Measurements from ENCODE around the gene GFOD2.
"Not testable (repeated sequence)": the region's sequence is repeated elsewhere in the genome, so short reads cannot be mapped to it uniquely, and the experiment has no call there.

The GFOD2 gene

DNA sequence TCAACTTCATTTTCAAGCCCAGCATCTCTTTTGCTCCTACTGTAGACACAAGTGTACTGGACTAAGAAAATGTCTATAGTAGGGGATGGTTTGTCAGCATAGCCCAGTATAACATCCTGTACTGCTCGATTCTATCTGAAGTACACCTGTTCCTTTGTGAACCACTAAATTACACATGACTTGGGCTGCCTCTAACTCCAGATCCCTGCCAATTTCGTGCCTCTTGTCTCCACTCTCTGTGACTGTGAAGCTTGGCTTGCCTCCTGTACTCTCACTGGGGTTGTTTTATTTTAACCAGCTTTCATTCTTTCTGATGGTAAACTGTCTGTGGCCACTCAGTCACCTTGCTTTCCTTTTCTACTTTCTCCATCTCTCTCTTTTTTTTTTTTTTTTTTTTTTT, 24.5 kb downstream of the GFOD2 start:
- Histone ChIP-seq H3K27ac (no peak overlapping the region), H3K36me3 (peaks cover 0 to 10% (median 0%) of the 10 kb centered on the region in 3 donors), H3K27me3 (no peaks in the 10 kb centered on the region), H3K4me1 (no peaks in the 10 kb centered on the region), H3K4me3 (no peak overlapping the region), H3K9me3 (no peaks in the 10 kb centered on the region)
- intact Hi-C loops (cut with DNase I; ENCODE audit: low total_unique reads) = no loop called here
- TF ChIP-seq, protein P1, sequence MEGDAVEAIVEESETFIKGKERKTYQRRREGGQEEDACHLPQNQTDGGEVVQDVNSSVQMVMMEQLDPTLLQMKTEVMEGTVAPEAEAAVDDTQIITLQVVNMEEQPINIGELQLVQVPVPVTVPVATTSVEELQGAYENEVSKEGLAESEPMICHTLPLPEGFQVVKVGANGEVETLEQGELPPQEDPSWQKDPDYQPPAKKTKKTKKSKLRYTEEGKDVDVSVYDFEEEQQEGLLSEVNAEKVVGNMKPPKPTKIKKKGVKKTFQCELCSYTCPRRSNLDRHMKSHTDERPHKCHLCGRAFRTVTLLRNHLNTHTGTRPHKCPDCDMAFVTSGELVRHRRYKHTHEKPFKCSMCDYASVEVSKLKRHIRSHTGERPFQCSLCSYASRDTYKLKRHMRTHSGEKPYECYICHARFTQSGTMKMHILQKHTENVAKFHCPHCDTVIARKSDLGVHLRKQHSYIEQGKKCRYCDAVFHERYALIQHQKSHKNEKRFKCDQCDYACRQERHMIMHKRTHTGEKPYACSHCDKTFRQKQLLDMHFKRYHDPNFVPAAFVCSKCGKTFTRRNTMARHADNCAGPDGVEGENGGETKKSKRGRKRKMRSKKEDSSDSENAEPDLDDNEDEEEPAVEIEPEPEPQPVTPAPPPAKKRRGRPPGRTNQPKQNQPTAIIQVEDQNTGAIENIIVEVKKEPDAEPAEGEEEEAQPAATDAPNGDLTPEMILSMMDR (IDR thresholded peaks at IDR 0.05) = no peak
- no peak for DNase-seq

DNA sequence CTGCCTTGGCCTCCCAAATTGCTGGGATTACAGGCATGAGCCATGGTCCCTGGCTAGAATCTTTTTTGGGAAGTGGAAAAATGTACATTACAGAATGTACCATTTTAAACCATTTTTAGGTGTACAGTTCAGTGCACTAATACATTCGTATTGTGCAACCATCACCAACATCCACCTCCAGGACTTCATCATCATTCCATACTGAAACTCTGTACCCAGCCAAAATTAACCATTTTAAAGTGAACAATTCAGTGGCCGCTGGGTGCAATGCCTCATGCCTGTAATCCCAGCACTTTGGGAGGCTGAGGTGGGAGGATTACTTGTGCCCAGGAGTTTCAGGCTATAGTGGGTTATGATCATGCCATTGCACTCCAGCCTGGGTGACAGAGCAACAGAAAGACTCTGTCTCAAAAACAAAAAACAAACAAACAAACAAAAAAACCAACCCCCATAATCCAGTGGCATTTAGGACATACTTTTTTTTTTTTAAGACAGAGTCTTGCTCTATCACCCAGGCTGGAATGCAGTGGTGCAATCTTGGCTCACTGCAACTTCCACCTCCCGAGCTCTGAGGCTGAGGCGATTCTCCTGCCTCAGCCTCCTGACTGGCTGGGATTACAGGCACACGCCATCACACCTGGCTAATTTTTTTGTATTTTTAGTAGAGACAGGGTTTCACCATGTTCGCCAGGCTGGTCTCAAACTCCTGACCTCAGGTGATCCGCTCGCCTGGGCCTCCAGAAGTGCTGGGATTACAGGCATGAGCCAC, 25.4 kb downstream of the GFOD2 start:
- DNase-seq; H3K27ac ChIP-seq; H3K4me1 ChIP-seq; H3K4me3 ChIP-seq; H3K27me3 ChIP-seq; intact Hi-C loops (cut with DNase I; ENCODE audit: low total_unique reads); H3K9me3 ChIP-seq: not testable (repeated sequence)
- H3K36me3 ChIP-seq = peaks cover 0 to 10% (median 0%) of the 10 kb centered on the region in 3 donors

DNA sequence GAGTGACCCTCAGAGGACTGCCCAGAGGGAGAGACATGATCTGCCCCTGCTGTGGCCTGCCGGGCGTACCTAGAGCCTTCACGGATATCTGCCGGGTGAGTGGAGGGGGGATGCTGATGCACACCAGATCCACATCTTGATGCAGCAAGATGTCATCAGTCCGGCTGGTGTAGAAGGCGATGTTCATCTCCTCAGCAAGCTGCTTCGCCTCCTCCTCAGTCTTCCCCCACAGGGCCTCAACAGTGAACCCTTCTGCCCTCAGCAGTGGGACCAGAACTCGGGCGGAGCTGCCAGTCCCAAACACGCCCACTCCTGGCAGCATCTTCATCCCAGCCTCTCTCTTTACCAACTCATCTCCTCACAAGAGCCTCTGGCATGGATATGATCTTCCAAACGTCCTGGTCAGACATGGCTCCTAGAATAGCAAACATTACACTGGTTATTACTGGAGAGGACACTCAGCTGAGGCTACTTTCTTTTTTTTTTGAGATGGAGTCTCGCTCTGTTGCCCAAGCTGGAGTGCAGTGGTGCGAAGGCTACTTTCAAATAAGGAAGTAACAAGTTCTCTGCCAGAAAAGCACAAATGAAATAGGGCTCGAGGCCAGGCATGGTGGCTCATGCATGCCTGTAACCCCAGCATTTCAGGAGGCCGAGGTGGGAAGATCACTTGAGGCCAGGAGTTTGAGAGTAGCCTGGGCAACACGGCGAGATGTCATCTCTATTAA, 33.6 kb downstream of the GFOD2 start:
- intact Hi-C loops (cut with DNase I; ENCODE audit: low total_unique reads) = no loop called here
- DNase-seq = no peak
- H3K9me3 ChIP-seq = no peaks in the 10 kb centered on the region
- H3K36me3 ChIP-seq = peaks cover 4 to 38% (median 12%) of the 10 kb centered on the region in 3 donors
- TF ChIP-seq, protein P1 (IDR thresholded peaks at IDR 0.05) = no peak
- no peaks in the 10 kb centered on the region for H3K4me1 ChIP-seq
- no peaks in the 10 kb centered on the region for H3K27me3 ChIP-seq
- H3K27ac ChIP-seq = no peak overlapping the region
- no peak overlapping the region for H3K4me3 ChIP-seq

DNA sequence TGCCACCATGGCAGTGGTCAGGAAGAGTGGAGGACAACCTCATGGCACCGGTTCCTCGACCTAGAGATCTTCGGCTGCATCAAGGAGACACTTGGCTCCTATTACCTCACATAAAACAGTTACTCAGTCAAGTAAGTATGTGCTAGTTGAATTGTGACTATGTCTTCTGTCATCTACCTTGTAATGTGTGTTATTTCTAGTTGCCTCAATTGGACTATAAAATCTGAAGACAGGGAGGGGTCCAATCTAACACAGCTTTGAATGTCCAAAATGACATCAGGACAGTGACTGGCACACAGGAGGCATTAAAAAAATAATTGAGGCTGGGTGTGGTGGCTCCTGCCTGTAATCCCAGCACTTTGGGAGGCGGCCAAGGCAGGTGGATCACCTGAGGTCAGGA, 35.3 kb downstream of the GFOD2 start:
- TF ChIP-seq, protein P1 (IDR thresholded peaks at IDR 0.05) = no peak
- intact Hi-C loops (cut with DNase I; ENCODE audit: low total_unique reads) = no loop called here

DNA sequence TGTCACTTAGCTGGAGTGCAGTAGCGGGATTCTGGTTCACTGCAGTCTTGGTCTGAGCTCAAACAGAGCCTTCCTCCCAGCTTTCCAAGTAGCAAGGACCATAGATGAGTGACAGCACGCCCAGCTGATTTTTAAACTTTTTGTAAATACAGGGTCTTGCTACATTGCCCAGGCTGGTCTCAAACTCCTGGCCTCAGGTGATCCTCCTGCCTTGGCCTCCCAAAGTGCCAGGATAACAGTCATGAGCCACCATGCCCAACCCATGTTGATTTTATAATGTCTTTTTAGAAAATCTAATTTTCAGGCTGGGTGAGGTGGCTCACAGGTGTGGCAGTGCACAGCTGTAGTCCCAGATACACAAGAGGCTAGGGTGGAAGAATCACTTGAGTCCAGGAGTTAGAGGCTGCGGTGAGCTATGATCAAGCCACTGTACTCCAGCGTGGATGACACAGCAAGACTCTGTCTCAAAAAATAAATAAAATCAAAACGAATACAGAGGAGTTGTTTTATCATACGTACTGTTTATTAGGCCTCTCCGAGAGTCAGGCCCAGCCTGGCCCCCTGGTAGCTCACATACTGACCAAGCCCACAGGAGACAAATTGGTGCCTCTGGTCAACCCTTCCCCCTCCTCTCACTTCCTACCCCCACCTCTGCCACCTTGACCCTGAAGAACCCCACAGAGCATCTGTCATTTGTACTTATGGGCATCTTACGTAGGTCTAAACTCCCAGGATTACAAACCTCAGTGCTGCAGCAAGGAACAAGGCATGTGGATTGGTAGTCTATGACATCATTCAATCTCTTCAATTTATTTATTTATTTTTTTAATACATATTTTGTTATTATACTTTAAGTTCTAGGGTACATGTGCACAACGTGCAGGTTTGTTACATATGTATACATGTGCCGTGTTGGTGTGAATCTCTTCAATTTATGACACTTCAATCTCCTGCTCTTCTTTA, 38.9 kb downstream of the GFOD2 start:
- H3K4me1 ChIP-seq = peaks cover 0 to 6% (median 0%) of the 10 kb centered on the region in 4 donors
- H3K27me3 ChIP-seq = no peaks in the 10 kb centered on the region
- intact Hi-C loops (cut with DNase I; ENCODE audit: low total_unique reads) = loop anchor here (10.0 kb wide), 1 partner anchor 245 kb away; no protein-coding TSS in a partner anchor
- H3K9me3 ChIP-seq = no peaks in the 10 kb centered on the region
- DNase-seq = no peak
- TF ChIP-seq, protein P1 (IDR thresholded peaks at IDR 0.05) = no peak
- peaks cover 1 to 45% (median 20%) of the 10 kb centered on the region in 3 donors for H3K36me3 ChIP-seq
- H3K27ac ChIP-seq = no peak overlapping the region
- no peak overlapping the region for H3K4me3 ChIP-seq

More for the DNA sequence above, 35.3 kb downstream of the GFOD2 start:
- DNase-seq = no peak
- peaks cover 4 to 46% (median 18%) of the 10 kb centered on the region in 3 donors for H3K36me3 ChIP-seq
- H3K4me3 ChIP-seq = no peak overlapping the region
- H3K27me3 ChIP-seq = no peaks in the 10 kb centered on the region
- H3K4me1 ChIP-seq = no peaks in the 10 kb centered on the region
- no peak overlapping the region for H3K27ac ChIP-seq
- no peaks in the 10 kb centered on the region for H3K9me3 ChIP-seq
